Measurements from ENCODE around the gene GSTP1. TPM values are rescaled to one million over a fixed set of nuclear protein-coding genes. Genes with fewer than 3 reads are reported as not detected.
"Not testable (repeated sequence)": the region's sequence is repeated elsewhere in the genome, so short reads cannot be mapped to it uniquely, and the experiment has no call there.

GSTP1 gene
- polyA plus RNA-seq, 3 donors: 671 to 854 (median 757) TPM

GRCh38 chr11:67594480-67594879 is 10.9 kb downstream of the GSTP1 start:
- DNase-seq (ENCODE audit: low read depth in 3 of 3, low spot score in 2 of 3): no peak

- no peak for DNase-seq (ENCODE audit: low read depth in 3 of 3, low spot score in 2 of 3)
Observed at GRCh38 chr11:67596753-67597300, 13.2 kb downstream of the GSTP1 start.

DNA sequence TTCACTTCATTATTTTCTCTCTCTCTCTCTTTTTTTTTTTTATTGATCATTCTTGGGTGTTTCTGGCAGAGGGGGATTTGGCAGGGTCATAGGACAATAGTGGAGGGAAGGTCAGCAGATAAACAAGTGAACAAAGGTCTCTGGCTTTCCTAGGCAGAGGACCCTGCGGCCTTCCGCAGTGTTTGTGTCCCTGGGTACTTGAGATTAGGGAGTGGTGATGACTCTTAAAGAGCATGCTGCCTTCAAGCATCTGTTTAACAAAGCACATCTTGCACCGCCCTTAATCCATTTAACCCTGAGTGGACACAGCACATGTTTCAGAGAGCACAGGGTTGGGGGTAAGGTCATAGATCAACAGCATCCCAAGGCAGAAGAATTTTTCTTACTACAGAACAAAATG is 13.8 kb downstream of the GSTP1 start:
- not testable (repeated sequence) for DNase-seq (ENCODE audit: low read depth in 3 of 3, low spot score in 2 of 3)

DNA sequence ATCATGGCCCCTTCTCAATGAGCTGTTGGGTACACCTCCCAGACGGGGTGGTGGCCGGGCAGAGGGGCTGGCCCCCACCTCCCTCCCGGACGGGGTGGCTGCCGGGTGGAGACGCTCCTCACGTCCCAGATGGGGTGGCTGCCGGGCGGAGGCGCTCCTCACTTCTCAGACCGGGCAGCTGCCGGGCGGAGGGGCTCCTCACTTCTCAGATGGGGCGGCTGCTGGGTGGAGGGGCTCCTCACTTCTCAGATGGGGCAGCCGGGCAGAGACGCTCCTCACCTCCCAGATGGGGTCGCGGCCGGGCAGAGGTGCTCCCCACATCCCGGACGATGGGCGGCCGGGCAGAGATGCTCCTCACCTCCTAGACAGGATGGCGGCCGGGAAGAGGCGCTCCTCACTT is 14.4 kb downstream of the GSTP1 start:
- DNase-seq (ENCODE audit: low read depth in 3 of 3, low spot score in 2 of 3): not testable (repeated sequence)

GRCh38 chr11:67599149-67599548 is 15.5 kb downstream of the GSTP1 start:
- DNase-seq (ENCODE audit: low read depth in 3 of 3, low spot score in 2 of 3): no peak

- no peak for DNase-seq (ENCODE audit: low read depth in 3 of 3, low spot score in 2 of 3)
Observed at GRCh38 chr11:67600324-67601029, 16.9 kb downstream of the GSTP1 start.

- DNase-seq (ENCODE audit: low read depth in 3 of 3, low spot score in 2 of 3): no peak
Observed at GRCh38 chr11:67601098-67601497, 17.5 kb downstream of the GSTP1 start.

GRCh38 chr11:67604119-67604518 is 20.5 kb downstream of the GSTP1 start:
- DNase-seq (ENCODE audit: low read depth in 3 of 3, low spot score in 2 of 3): not testable (repeated sequence)

GRCh38 chr11:67604815-67605214 is 21.2 kb downstream of the GSTP1 start:
- no peak for DNase-seq (ENCODE audit: low read depth in 3 of 3, low spot score in 2 of 3)

DNA sequence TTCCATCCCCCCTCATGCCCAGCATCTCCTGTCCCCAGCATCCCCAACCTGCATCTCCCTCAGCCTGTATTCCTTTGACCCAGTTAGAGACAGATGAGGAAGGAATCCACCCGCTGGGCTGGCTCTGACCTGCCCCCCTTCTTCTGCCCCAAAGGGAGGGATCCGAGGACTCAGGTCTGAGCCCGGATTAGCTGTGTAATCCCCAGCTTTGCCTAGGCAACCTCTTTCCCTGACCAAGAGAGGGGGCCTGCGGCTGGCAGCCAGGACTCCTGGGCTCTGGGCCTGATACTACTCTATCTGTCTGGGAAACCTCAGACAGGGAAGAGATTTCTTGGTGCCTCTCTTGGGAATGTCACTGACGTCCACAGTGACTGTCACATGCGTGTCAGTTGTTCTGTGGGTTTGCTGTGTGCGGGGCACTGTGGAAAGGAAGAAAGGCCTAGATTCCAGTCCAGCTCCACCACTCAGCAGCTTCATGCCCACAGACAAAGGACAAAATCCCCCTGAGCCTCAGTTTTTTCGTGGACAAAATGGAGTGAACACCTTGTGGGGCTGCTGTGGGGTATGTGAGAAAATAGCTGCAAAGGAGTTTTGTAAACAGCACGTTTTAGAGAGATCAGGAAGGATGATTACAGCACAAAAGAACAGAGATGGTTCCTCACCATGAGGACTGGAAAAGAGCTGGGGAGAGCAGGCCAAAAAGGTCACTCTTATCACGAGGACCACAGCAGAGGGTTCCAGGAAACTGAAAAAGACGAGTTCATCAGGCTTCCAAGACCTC is 21.8 kb downstream of the GSTP1 start:
- DNase-seq (ENCODE audit: low read depth in 3 of 3, low spot score in 2 of 3): no peak

DNA sequence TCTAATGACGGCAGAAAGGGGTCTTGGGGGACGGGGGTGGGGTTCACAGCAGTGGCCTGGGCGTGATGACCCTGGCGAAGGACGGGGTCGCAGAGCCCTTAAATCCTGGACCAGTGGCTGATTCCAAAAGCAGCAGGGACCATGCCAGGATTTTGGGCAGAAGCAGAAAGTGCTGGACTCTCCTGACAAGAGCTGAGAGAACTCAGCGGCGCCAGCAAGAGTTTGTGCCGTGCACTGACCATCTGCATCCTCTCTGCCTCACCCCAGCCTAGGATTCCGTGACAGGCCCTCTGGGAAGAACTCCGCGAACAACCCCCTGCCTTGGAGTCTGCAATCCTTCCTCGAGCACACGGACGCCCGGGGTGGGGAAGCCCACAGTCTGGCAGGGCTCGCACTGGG is 22.5 kb downstream of the GSTP1 start:
- no peak for DNase-seq (ENCODE audit: low read depth in 3 of 3, low spot score in 2 of 3)

GRCh38 chr11:67606492-67607295 is 23.1 kb downstream of the GSTP1 start, which contains the start of gene NDUFV1:
NDUFV1 (plus strand) TSS chr11:67606936; CDS start chr11:67607005, 69 bp downstream.
- DNase-seq (ENCODE audit: low read depth in 3 of 3, low spot score in 2 of 3): peak; percentile 84 to 95 (median 88)

- no peak for DNase-seq (ENCODE audit: low read depth in 3 of 3, low spot score in 2 of 3)
Observed at GRCh38 chr11:67607507-67607906, 23.9 kb downstream of the GSTP1 start.

- DNase-seq (ENCODE audit: low read depth in 3 of 3, low spot score in 2 of 3): no peak
Observed at GRCh38 chr11:67608486-67608885, 24.9 kb downstream of the GSTP1 start.

GRCh38 chr11:67609316-67609715 is 25.7 kb downstream of the GSTP1 start:
- no peak for DNase-seq (ENCODE audit: low read depth in 3 of 3, low spot score in 2 of 3)

- DNase-seq (ENCODE audit: low read depth in 3 of 3, low spot score in 2 of 3): no peak
Observed at GRCh38 chr11:67610302-67610868, 26.8 kb downstream of the GSTP1 start.

DNA sequence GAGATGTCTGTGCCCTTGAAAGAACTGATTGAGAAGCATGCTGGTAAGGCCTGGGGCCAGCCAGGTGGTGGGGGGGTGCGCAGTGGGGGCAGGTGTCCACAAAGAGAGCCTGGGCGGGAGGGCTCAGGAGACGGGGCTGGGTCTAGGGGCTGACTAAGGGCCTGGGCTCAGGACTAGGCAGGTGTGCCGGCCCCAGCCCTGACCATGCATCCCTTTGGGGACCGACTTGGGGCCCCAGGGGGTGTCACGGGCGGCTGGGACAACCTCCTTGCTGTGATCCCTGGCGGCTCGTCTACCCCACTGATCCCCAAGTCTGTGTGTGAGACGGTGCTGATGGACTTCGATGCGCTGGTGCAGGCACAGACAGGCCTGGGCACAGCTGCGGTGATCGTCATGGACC is 27.6 kb downstream of the GSTP1 start:
- DNase-seq (ENCODE audit: low read depth in 3 of 3, low spot score in 2 of 3): no peak

DNA sequence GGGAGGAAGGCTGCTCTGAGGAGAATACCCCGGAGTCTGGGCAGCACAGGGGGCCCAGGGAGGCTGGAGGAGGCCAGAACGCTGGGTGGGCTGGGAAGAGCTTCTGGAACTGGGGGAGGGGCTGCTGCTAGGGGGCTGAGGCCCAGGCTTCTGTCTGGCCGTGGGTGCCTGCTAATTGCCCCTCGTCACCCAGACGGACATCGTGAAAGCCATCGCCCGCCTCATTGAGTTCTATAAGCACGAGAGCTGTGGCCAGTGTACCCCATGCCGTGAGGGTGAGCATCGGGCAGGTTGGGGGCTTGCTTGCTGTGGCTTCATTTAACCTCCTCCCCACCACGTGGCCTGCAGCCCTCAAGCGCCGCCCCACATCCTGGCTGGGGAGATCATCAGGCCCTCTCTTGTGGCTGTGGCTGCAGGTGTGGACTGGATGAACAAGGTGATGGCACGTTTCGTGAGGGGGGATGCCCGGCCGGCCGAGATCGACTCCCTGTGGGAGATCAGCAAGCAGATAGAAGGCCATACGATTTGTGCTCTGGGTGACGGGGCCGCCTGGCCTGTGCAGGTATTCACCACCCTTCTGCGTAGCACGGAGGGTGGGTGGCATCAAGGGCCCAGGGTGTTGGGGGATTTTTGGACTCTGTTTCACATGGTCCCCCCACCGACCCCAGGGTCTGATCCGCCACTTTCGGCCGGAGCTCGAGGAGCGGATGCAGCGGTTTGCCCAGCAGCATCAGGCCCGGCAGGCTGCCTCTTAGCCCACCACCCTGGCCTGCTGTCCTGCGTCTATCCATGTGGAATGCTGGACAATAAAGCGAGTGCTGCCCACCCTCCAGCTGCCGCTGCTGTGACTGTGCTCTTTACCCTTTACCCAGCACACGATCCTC is 28.3 kb downstream of the GSTP1 start:
- no peak for DNase-seq (ENCODE audit: low read depth in 3 of 3, low spot score in 2 of 3)

- no peak for DNase-seq (ENCODE audit: low read depth in 3 of 3, low spot score in 2 of 3)
Observed at GRCh38 chr11:67612751-67613150, 29.1 kb downstream of the GSTP1 start.

All from right renal cortex interstitium (tissue), 3 donors.